Skin of body (tissue), 2 donors: Measurements from ENCODE around the gene VPS54. TPM values are rescaled to one million over a fixed set of nuclear protein-coding genes. Genes with fewer than 3 reads are reported as not detected.
"Not testable (repeated sequence)": the region's sequence is repeated elsewhere in the genome, so short reads cannot be mapped to it uniquely, and the experiment has no call there.

Experiments used
- DNase-seq: peaks from one replicate; lab custom pipeline; 2025; lab: John Stamatoyannopoulos, UW
- total RNA-seq: library from RNA; depleted of rRNA; stranded (reverse); fragments of >200 nt; gene quantifications from one replicate; pipeline ENCODE4 v1.2.3, GENCODE V29; 2014

VPS54 gene
- total RNA-seq, 1 donor from 2014 or later: 34.3 TPM

GRCh38 chr2:63874204-63875130 lies 144.8 kb downstream of the VPS54 start:
- DNase-seq: no peak

- no peak for DNase-seq
Measured at GRCh38 chr2:63872571-63873328, 146.5 kb downstream of the VPS54 start.

GRCh38 chr2:63871864-63872263 lies 147.4 kb downstream of the VPS54 start:
- DNase-seq: no peak

GRCh38 chr2:63870679-63871078 lies 148.5 kb downstream of the VPS54 start:
- DNase-seq: no peak

DNA sequence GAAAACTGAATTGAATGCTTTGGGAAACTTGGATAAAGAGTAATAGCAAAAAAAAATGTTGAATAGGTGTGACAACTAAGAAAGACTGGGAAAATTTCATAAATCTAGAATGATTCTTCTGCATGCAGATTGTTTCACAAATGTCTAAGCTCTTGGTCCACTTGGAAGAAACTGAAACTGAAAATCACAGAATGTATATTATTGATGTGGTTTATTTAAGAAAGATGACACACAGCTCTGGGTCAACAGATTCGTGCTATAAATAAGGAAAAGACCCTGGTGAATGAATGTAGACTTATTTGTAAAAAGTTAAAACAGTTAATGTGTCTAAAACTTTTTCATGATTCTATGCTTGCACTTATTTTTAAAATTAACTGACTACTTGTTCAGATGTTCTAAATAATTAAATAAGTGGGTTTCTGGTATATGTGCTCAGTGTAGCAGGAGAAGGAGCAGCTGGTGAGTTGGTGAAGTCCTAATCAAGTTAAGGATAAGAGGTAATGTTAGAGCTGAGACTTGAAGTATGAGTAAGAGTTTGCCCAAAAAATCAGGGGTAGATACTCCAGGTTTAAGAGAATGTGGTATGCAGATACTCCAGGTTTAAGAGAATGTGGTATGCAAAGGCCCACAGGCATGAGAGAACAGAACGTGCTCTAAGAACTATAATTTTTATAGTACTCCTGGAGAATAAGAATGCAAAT lies 153.1 kb downstream of the VPS54 start:
- no peak for DNase-seq

- no peak for DNase-seq
Measured at GRCh38 chr2:63865159-63865799, 153.9 kb downstream of the VPS54 start.

GRCh38 chr2:63863707-63864106 lies 155.5 kb downstream of the VPS54 start:
- DNase-seq: no peak

DNA sequence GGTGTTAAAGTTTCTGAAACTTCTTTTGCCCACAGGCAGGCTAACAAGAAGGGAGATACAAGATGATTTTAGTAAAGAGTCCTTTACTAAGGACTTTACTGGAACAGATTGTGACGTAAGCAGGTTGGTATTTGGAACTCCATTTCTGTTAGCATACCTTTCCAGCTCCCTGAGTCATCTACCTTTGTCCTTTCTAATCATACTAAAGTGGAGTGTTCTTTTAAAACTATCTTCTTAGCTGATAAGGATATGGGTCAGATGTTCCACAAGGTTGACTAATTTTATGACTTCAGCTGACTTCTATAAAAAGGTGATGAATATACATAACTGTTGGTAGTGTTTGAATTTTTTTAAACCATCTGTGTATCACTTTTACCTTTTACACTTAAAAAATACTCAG lies 156.4 kb downstream of the VPS54 start:
- DNase-seq: no peak

DNA sequence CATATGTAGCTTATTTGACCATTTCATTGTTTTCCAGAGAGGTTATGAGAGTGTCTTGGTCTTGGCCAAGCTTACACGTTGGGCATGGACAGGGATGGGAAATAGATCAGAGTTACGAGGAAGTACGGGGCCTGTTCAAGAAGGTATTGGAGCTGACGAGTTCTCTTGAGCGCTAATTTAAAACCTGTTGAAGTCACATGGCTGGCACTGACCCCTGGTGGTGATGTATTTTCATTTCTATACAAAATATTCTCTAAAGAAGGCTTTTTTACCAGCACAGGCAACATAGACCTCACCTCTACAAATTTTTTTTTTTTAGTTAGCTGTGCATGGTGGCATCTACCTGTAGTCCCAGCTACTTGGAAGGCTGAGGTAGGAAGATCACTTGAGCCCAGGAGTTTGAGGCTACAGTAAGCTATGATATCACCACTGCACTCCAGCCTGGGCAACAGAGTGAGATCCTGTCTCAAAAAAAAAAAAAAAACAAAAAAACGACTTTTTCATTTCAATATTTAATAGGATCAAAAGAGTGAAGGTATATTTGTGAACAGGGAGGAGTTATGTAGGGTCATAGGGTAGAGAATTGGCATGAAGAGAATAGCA lies 157.9 kb downstream of the VPS54 start:
- DNase-seq: peak; percentile 64

DNA sequence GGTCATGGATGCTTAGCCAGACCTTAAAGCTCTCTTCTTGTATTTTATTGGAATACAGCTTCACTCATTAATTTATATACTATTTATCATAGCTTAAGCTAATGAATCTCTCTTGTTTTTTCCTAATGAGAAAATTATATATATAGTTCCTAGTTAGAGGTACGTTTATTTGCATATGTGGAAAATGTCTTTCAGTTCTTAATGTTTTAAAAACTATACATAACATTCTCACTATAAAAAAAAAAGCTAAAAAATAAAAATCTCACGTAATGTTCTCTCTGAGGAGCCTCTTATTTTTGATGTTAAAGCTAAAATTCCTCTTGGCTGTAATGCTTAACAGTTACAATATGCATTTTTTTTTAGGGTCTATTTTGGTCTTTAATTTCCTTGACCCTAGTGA lies 160.9 kb downstream of the VPS54 start:
- no peak for DNase-seq

GRCh38 chr2:63856303-63856603 lies 163.0 kb downstream of the VPS54 start:
- no peak for DNase-seq

GRCh38 chr2:63855418-63856302 lies 163.6 kb downstream of the VPS54 start:
- no peak for DNase-seq

DNA sequence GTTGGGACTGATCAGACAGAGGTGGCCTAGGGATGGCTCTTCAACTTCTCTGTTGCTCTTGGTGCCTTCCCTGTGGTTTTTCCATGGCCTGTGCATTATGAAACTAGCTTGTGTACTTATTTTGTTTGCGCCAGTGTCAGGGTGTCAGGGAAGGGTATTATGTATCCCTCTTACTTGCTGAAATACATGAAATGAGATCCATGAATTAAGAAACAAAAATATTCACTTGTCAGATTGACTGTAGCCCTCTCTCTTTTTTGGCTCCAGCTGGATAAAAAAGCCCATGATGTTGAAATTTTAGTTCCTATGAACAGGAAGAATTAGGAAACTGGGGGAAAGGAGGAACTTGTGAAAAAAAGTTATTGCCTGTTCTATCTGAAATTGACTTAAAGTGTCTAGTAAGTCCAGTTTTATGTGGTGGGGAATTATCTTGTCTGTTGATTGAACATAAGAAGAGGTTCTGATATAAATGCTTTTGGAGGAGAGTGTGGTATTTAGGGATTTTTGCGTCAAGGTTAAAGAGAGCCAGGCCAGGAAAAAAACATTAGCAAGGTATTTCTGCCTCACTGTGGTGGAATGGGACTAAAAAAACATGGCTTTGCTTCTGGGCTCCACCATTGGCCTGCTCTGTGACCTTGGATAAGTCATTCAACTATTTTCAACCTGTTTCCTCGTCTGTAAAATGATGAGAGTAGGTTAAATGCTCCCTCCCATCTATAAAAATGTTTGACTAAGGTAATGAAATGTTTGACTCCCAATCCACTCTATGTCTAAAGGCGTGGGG lies 165.5 kb downstream of the VPS54 start:
- DNase-seq: no peak

DNA sequence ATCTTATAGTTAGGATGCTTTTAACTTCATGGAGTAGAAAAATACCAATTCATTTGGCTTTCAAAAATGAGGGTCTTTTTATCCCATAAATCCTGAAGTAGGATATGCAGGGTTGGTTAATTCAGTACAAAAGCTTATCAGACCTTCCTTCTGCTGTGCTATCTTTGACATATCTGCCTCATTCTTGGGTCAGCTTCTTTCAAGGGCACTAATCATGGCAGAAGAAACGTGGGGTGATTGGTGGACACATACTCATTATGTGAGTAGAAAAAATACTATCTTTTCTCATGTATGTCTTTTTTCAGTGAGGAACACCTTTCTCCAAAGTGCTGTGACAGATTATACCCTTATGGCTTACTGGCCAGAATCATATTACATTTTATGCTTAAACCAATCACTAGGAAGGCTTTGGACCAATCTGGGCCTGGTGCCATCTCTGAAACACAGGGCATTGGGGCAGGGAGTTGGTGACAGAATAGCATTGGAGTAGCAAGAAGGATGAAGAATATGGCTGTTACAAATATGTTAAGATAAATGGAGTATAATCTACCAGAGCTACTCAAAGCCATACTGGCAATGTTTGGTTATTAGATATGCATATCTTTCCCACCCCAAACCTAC lies 167.4 kb downstream of the VPS54 start:
- no peak for DNase-seq

DNA sequence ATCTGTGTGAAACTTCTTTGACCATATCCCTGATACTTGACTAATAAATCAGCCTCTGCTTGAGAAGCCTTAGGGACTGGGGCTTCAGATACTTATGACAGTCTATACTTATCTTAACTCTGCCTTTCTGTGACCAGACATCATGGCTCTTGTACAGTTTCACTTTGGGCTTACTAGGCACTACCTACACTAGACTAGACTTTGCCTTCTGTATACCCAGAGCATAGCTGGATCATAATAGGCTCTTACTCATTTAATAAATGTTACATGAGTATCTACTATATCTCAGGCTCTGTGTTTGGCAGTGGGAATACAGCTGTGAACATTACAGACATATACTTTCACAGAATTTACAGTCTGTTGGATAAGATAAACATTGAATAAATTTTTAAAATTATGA lies 168.6 kb downstream of the VPS54 start:
- no peak for DNase-seq

DNA sequence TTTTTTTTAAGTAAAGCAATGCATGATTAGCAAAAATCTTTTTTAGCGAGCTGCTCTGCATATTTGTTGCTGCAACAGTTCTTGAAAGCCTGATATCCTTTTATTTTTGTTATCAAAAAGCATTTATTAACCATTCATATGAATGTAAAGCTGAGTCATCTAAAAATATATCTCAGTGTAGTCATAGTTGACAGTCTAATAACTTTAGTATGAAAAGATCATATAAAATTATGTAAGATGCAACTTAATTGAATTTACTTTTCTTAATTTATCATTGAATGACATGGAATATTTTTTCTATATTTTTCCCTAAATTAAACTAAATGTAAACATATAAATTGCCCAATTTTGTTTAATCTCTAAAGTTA lies 169.0 kb downstream of the VPS54 start:
- no peak for DNase-seq

- no peak for DNase-seq
Measured at GRCh38 chr2:63849381-63850203, 169.6 kb downstream of the VPS54 start.

GRCh38 chr2:63847571-63847970 lies 171.7 kb downstream of the VPS54 start:
- DNase-seq: not testable (repeated sequence)
